Progenitor cell of endocrine pancreas (in vitro differentiated cells): ENCODE results near the gene GRAMD1A. TPM values are rescaled to one million over a fixed set of nuclear protein-coding genes. Genes with fewer than 3 reads are reported as not detected.

ENCODE experiments used
- DNase-seq: peaks from one replicate; pipeline ENCODE4 v3.0.0; 2021; ENCODE audit warnings: low spot score; ENCODE audit not compliant: unreplicated experiment
- H3K27ac Mint-ChIP-seq: 2 replicates; pipeline ENCODE4 v1.8.0; 2021; ENCODE audit warnings: mild to moderate bottlenecking, moderate library complexity, mixed read lengths
- H3K27me3 Mint-ChIP-seq: 2 replicates; pipeline ENCODE4 v1.8.0; 2021; ENCODE audit warnings: mixed read lengths
- H3K36me3 Mint-ChIP-seq: 2 replicates; pipeline ENCODE4 v1.8.0; 2022; ENCODE audit warnings: mixed read lengths; ENCODE audit not compliant: insufficient read depth
- H3K4me1 Mint-ChIP-seq: 2 replicates; pipeline ENCODE4 v1.8.0; 2021; ENCODE audit warnings: low read depth, mixed read lengths
- H3K4me3 Mint-ChIP-seq: 2 replicates; pipeline ENCODE4 v1.8.0; 2021; ENCODE audit warnings: low read depth, mild to moderate bottlenecking, moderate library complexity, mixed read lengths
- H3K9me3 Mint-ChIP-seq: 2 replicates; pipeline ENCODE4 v1.8.0; 2021; ENCODE audit warnings: low read depth, mixed read lengths
- long read RNA-seq: library from polyadenylated mRNA; unstranded; transcript quantifications from one replicate; pipeline ENCODE4 v2.0.0, GENCODE V29; 2020
- total RNA-seq: library from RNA; stranded (reverse); gene quantifications from 2 replicates; pipeline ENCODE4 v1.2.1, GENCODE V29; 2021
- TF ChIP-seq, protein P1 (sequence below): fragments of 200-600 bp; sonication (generic); IDR thresholded peaks from one replicate; pipeline ENCODE4 v1.5.0; 2021; ENCODE audit warnings: antibody characterized with exemption, mild to moderate bottlenecking; ENCODE audit not compliant: unreplicated experiment

Gene GRAMD1A
- 111 and 118 TPM in 2 replicates for total RNA-seq
- long read RNA-seq, partial matches to known transcripts, result 1 of 5 reads
- long read RNA-seq, other reads (novel, unspliced or antisense), result 4 of 5 reads

DNA sequence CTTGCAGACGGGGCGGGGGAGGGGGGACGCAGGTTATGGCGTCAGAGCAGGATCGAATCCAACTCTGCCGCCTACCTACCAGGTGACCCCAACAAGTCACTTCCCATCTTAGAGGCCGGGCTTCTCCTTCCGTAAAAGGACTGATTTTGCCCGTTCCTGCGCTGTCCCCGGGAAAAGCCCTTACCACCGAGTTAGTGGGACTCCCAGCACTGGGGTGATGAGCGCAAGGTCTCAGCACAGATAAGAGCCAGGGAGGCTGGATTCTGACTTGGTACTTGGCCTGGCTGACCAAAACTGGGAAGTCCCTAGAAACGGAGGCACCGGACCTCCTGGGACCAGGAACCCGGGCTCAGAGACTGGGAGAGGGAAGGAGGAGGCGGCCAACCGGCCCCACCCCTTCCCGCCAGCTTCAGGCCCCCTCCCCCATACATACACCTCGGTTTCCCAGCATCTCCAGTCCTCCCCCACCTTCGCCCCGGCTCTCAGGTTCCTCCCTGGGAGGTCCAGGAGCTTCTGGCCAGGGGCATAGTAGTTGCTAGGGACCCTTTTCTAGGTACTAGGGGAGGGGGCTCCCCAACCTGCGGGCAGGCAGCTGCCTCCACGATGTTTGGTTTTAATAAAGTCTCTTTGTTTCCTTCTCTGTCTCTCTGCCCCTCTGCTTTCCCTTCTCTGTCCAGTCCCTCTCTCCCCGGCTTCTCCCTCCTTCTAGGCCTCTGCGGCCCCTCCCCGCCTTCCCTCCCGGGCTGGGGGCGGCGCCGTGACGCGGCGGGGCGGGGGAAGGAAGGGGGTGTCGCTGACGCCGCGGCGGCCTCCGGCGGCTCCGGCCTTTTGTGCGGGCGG is at the start of gene GRAMD1A:
TSS of gene GRAMD1A (plus strand) at position 826 of the 840 bp plus-strand sequence. CDS start 156 bp downstream, outside the sequence.
- H3K36me3 Mint-ChIP-seq, result peaks cover 2% of the 10 kb centered on the region
- peak; percentile 67 for DNase-seq
- no peaks in the 10 kb centered on the region for H3K9me3 Mint-ChIP-seq
- peaks cover 34% of the 10 kb centered on the region for H3K4me1 Mint-ChIP-seq
- H3K27ac Mint-ChIP-seq, result peak within 1 kb of the TSS; percentile 97
- H3K4me3 Mint-ChIP-seq, result peak within 1 kb of the TSS; percentile 91
- TF ChIP-seq, protein P1, sequence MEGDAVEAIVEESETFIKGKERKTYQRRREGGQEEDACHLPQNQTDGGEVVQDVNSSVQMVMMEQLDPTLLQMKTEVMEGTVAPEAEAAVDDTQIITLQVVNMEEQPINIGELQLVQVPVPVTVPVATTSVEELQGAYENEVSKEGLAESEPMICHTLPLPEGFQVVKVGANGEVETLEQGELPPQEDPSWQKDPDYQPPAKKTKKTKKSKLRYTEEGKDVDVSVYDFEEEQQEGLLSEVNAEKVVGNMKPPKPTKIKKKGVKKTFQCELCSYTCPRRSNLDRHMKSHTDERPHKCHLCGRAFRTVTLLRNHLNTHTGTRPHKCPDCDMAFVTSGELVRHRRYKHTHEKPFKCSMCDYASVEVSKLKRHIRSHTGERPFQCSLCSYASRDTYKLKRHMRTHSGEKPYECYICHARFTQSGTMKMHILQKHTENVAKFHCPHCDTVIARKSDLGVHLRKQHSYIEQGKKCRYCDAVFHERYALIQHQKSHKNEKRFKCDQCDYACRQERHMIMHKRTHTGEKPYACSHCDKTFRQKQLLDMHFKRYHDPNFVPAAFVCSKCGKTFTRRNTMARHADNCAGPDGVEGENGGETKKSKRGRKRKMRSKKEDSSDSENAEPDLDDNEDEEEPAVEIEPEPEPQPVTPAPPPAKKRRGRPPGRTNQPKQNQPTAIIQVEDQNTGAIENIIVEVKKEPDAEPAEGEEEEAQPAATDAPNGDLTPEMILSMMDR, result no peak
- H3K27me3 Mint-ChIP-seq, result no peaks in the 10 kb centered on the region

DNA sequence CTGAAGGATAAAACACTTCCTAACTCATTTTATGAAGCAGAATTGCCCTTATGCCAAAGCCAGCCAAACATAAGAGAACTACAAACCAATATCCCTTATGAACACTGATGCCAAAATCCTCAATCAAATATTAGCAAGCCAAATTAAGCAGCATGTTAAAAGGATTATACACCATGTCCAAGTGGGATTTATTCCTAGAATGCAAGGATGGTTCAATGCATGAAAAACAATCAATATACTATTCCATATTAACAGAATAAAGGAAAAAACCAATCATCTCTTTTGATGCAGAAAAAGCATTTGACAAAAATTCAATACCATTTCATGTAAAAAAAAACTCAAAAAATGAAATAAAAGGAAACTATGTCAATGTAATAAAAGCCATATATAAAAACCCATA is 47.0 kb upstream of the GRAMD1A start:
- H3K27me3 Mint-ChIP-seq, result no peaks in the 10 kb centered on the region
- H3K27ac Mint-ChIP-seq, result no peak overlapping the region
- peaks cover 86% of the 10 kb centered on the region for H3K36me3 Mint-ChIP-seq
- TF ChIP-seq, protein P1, result no peak
- DNase-seq, result no peak
- peaks cover 64% of the 10 kb centered on the region for H3K9me3 Mint-ChIP-seq
- no peaks in the 10 kb centered on the region for H3K4me1 Mint-ChIP-seq
- no peak overlapping the region for H3K4me3 Mint-ChIP-seq

DNA sequence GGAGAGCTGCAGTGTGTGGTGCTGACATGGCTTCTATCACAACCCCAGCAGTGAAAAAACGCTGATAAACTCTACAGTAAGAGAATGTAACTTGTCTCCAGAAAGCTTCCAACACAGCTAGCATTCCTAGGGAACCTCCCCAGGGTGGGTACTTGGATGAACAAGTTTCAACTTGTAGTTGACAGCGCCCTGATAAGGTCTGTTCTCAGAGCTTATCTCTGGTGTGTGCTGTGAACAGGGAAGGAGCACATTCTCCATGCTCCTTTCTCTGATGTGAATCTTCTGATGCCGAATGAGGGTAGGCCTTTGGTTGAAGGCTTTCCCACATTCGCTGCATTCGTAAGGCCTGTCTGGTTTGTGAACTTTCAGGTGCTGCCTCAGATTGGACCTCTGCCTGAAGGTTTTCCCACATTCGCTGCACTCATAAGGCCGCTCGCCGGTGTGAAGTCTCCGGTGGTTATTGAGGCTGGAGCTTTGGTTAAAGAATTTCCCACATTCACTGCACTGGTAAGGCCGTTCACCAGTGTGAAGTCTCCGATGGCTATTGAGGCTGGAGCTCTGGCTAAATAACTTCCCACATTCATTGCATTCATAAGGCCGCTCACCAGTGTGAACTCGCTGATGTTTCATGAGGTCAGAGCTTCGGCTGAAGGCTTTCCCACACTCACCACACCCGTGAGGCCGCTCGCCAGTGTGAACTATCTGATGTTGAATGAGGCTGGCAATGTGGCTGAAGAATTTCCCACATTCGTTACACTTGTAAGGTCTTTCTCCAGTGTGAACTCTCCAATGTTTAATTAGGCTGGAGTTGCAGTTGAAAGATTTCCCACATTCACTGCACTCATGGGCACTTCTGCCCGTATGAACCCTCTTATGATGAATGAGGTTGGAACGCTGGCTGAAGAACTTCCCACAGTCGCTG is 42.0 kb upstream of the GRAMD1A start:
- Mint-ChIP-seq H3K4me1 (peaks cover 14% of the 10 kb centered on the region), H3K27ac (peak overlapping the region; percentile 82), H3K4me3 (no peak overlapping the region), H3K36me3 (peaks cover 90% of the 10 kb centered on the region), H3K27me3 (no peaks in the 10 kb centered on the region), H3K9me3 (peaks cover 62% of the 10 kb centered on the region)
- no peak for DNase-seq
- TF ChIP-seq, protein P1, result no peak

DNA sequence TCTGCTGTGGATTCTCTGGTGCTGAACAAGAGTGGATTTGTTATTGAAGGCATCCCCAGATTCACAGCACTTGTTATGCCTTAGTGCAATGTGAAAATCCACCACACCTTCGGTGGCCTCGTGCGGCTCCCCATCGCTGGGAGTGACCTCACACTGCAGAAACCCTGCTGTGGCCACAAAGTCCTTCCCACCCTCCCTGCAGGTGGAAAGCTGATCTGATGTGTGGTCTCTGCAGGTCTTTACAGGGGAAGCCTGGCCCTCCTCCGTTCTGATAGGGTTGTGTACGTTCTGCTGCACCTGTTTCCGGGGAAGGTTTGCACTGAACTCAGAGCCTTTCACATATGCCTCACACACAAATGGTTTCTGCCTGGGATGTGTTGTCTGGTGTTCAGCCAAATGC is 41.1 kb upstream of the GRAMD1A start:
- TF ChIP-seq, protein P1, result no peak
- peak overlapping the region; percentile 82 for H3K27ac Mint-ChIP-seq
- no peaks in the 10 kb centered on the region for H3K27me3 Mint-ChIP-seq
- H3K4me3 Mint-ChIP-seq, result peak overlapping the region; percentile 5
- peaks cover 81% of the 10 kb centered on the region for H3K36me3 Mint-ChIP-seq
- DNase-seq, result no peak
- peaks cover 53% of the 10 kb centered on the region for H3K9me3 Mint-ChIP-seq
- H3K4me1 Mint-ChIP-seq, result peaks cover 16% of the 10 kb centered on the region
